Sigmoid colon (tissue), 3 donors: ENCODE measurements around the gene THOC6.
"Not testable (repeated sequence)": the region's sequence is repeated elsewhere in the genome, so short reads cannot be mapped to it uniquely, and the experiment has no call there.

Source experiments
- POLR2A ChIP-seq, 2 donors: fragments of 450-650 bp; IDR thresholded peaks; one replicate each; pipeline ENCODE4 v1.6.1; 2016; ENCODE audit warnings: antibody characterized with exemption in 2 of 2, mild to moderate bottlenecking in 2 of 2, moderate library complexity in 2 of 2
- TF ChIP-seq, protein P1 (sequence below), 4 experiments: fragments of 450-650 bp in 3 of 4; fragments of 200-600 bp in 1 of 4; IDR thresholded peaks; one replicate each; pipeline ENCODE4 v1.5.1; 2016 to 2019; ENCODE audit warnings: antibody characterized with exemption in 4 of 4, mild to moderate bottlenecking in 3 of 4, moderate library complexity in 2 of 4

DNA sequence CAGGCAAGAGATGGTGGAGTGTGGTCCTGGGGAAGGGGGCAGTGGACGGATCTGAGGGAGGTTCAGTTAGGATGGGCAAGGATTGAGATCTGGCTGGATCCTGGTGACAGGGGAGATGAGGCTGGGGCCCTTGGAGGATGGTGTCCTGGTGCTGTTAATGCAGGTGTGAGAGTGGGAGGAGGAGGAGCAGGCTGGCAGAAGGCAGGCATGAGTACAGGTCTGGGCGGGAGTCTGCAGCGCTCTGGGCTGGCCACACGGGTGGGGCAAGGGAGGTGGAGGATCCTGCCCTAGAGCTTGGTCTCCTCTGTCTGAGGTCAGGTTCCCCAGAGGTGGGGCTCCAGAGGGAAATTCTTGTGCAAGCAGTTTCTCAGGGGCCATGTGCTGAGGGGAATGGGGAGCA, 48.3 kb downstream of the THOC6 start:
- TF ChIP-seq, protein P1, sequence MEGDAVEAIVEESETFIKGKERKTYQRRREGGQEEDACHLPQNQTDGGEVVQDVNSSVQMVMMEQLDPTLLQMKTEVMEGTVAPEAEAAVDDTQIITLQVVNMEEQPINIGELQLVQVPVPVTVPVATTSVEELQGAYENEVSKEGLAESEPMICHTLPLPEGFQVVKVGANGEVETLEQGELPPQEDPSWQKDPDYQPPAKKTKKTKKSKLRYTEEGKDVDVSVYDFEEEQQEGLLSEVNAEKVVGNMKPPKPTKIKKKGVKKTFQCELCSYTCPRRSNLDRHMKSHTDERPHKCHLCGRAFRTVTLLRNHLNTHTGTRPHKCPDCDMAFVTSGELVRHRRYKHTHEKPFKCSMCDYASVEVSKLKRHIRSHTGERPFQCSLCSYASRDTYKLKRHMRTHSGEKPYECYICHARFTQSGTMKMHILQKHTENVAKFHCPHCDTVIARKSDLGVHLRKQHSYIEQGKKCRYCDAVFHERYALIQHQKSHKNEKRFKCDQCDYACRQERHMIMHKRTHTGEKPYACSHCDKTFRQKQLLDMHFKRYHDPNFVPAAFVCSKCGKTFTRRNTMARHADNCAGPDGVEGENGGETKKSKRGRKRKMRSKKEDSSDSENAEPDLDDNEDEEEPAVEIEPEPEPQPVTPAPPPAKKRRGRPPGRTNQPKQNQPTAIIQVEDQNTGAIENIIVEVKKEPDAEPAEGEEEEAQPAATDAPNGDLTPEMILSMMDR (IDR thresholded peaks at IDR 0.05) = not testable (repeated sequence)
- not testable (repeated sequence) for TF ChIP-seq POLR2A (IDR thresholded peaks at IDR 0.05)
